Neuron (in vitro differentiated cells): ENCODE results near the gene COMMD7.

ENCODE experiments used
- H2AFZ ChIP-seq: one replicate; pipeline ENCODE4 v1.6.1; 2013; ENCODE audit warnings: low read depth, mild to moderate bottlenecking, inconsistent platforms, low read length, moderate library complexity
- H3K27me3 ChIP-seq: one replicate; pipeline ENCODE4 v1.6.1; 2013; ENCODE audit warnings: low read length; ENCODE audit not compliant: insufficient read depth
- H3K36me3 ChIP-seq: one replicate; pipeline ENCODE4 v1.6.1; 2013; ENCODE audit warnings: low read length; ENCODE audit not compliant: insufficient read depth
- H3K4me1 ChIP-seq: one replicate; pipeline ENCODE4 v1.6.1; 2013; ENCODE audit warnings: low read length; ENCODE audit not compliant: insufficient read depth
- H3K4me3 ChIP-seq: 2 replicates; pipeline ENCODE4 v1.5.1; 2013; ENCODE audit warnings: mild to moderate bottlenecking, low read length, moderate library complexity
- H3K9me3 ChIP-seq: one replicate; pipeline ENCODE4 v1.6.1; 2013; ENCODE audit warnings: low read length

The COMMD7 gene

GRCh38 chr20:32686530-32687179, 56.6 kb downstream of the COMMD7 start:
- Histone ChIP-seq H3K27me3 (no peaks in the 10 kb centered on the region), H3K4me1 (peaks cover 2% of the 10 kb centered on the region), H2AFZ (no peak overlapping the region), H3K36me3 (no peaks in the 10 kb centered on the region), H3K4me3 (no peak overlapping the region), H3K9me3 (no peaks in the 10 kb centered on the region)

DNA sequence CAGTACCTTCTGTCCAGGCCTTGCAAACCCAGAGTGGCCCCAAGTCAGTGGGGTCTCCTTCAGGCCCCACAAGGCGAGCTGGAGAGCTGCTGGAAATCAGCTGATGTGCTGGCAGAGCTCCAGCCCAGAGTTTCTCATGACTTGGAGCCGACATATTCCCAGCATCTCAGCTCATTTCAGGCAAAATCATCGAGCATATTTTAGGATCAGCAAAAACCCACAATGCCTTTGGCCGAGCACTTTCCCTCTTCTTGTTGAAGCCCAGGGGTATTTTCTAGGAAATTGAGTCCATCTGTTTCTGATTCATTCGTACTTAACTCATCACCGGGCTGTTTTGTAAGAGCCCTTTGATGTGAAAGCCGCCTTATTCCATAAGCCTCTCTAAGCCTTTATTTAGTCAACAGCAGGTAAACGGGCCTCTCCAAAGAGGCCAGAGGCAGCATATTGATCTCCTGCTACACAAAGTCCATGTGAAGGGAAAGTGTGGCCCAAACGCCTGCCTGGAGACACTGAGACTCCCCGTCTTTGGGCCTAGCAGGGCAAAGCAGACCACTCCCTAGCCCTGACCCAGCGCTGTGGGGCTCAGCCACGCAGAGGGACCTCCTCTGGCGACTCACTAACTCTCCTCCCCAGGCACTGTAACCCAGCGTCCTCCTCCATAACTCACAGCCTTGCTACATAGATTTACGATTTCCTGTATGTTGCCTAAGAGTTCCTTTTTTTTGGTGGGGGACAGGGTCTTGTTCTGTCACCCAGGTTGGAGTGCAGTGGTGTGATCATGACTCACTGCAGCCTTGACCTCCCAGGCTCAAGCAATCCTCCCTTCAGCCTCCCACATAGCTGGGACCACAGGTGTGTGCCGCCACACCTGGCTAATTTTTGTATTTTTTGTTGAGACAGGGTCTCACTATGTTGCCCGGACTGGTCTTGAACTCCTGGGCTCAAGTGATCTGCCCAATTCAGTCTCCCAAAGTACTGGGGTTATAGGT, 57.4 kb downstream of the COMMD7 start:
- Histone ChIP-seq H3K9me3 (no peaks in the 10 kb centered on the region), H3K36me3 (no peaks in the 10 kb centered on the region), H3K4me3 (no peak overlapping the region), H2AFZ (no peak overlapping the region), H3K4me1 (peaks cover 10% of the 10 kb centered on the region), H3K27me3 (no peaks in the 10 kb centered on the region)

GRCh38 chr20:32682508-32682987, 60.7 kb downstream of the COMMD7 start:
- H3K27me3 ChIP-seq = no peaks in the 10 kb centered on the region
- no peaks in the 10 kb centered on the region for H3K36me3 ChIP-seq
- no peaks in the 10 kb centered on the region for H3K9me3 ChIP-seq
- H3K4me3 ChIP-seq = no peak overlapping the region
- H3K4me1 ChIP-seq = peaks cover 16% of the 10 kb centered on the region
- H2AFZ ChIP-seq = no peak overlapping the region

DNA sequence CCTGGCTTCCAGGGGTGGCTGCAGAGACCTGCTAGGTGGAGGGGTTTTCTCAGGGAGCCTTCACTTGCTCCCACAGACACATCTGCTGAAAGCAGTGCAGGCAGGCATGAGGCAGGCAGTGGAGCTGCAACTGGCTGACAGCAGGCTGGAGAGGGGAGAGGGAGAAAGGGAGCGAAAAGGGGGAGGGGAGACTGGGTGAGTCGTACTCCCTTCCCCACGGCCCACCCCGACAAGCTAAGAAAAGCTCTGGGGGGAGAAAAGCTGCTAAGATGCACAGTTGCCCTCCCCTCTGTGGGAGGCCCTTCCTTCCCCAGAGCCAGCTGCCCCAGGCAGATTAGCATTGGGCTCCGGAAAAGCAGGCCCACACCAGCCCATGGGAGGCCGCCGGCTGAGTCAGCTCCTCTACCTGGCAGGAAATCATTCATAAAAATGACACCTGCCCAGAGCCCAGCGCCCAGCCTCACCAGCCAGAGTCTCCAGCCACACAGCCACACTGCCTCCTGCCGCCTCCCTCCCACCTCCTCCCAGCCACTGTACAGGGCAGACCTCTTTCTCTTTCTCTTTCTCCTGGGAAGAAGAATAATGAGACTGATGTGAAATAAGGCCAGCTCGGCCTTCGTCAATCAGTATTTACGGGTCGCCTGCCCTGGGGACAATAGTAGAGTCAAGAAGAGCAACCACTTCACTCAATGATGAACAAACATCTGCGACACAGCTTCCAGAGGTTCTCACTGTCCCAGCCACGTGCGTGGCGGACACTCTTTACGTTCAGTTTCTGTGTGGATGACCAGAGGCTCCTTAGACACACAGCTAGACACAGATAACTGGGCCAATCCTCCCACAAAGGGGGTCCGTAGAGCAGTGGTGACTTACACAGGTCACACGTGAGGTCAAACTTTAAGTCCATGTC, 61.8 kb downstream of the COMMD7 start:
- Histone ChIP-seq H3K9me3 (no peaks in the 10 kb centered on the region), H3K4me3 (peak overlapping the region; percentile 26), H3K4me1 (peaks cover 16% of the 10 kb centered on the region), H3K36me3 (no peaks in the 10 kb centered on the region), H3K27me3 (no peaks in the 10 kb centered on the region), H2AFZ (peak overlapping the region; percentile 14)

- Histone ChIP-seq H3K9me3 (no peaks in the 10 kb centered on the region), H3K36me3 (no peaks in the 10 kb centered on the region), H3K4me1 (peaks cover 16% of the 10 kb centered on the region), H2AFZ (no peak overlapping the region), H3K27me3 (no peaks in the 10 kb centered on the region), H3K4me3 (no peak overlapping the region)
Observed at GRCh38 chr20:32680544-32681174, 62.6 kb downstream of the COMMD7 start.

DNA sequence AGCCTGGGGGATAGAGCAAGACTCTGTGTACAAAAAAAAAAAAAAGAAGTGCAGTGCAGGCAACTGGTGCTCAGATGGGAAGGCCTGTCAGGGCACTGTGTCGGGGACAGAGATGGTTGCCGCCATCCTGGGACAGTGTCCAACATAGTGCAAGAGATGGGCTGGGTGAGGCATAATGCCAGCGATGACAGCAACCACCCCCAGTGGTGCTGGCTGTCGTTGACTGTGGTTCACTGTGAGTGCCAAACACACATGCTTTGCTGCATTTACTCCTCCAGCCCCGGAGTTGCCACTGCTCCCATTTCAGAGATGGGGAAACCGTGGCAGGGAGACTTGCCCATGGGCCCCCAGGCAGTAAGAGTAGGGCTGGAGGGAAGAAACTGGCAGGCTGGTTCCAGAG, 64.3 kb downstream of the COMMD7 start:
- H3K27me3 ChIP-seq = no peaks in the 10 kb centered on the region

GRCh38 chr20:32675223-32675975, 67.9 kb downstream of the COMMD7 start:
- no peak overlapping the region for H2AFZ ChIP-seq
- H3K27me3 ChIP-seq = no peaks in the 10 kb centered on the region
- peaks cover 1% of the 10 kb centered on the region for H3K4me1 ChIP-seq
- H3K4me3 ChIP-seq = no peak overlapping the region
- H3K36me3 ChIP-seq = no peaks in the 10 kb centered on the region
- no peaks in the 10 kb centered on the region for H3K9me3 ChIP-seq

More for the DNA sequence above, 64.3 kb downstream of the COMMD7 start:
- Histone ChIP-seq H3K4me1 (peaks cover 16% of the 10 kb centered on the region), H3K36me3 (no peaks in the 10 kb centered on the region), H2AFZ (no peak overlapping the region), H3K9me3 (no peaks in the 10 kb centered on the region), H3K4me3 (no peak overlapping the region)

- no peaks in the 10 kb centered on the region for H3K36me3 ChIP-seq
- no peaks in the 10 kb centered on the region for H3K9me3 ChIP-seq
- H3K27me3 ChIP-seq = no peaks in the 10 kb centered on the region
- H2AFZ ChIP-seq = no peak overlapping the region
- no peak overlapping the region for H3K4me3 ChIP-seq
- no peaks in the 10 kb centered on the region for H3K4me1 ChIP-seq
Observed at GRCh38 chr20:32674362-32674789, 68.9 kb downstream of the COMMD7 start.

GRCh38 chr20:32672982-32673851, 70.0 kb downstream of the COMMD7 start:
- Histone ChIP-seq H3K36me3 (no peaks in the 10 kb centered on the region), H3K9me3 (no peaks in the 10 kb centered on the region), H3K4me3 (no peak overlapping the region), H3K4me1 (no peaks in the 10 kb centered on the region), H3K27me3 (no peaks in the 10 kb centered on the region), H2AFZ (no peak overlapping the region)

GRCh38 chr20:32672394-32672981, 70.8 kb downstream of the COMMD7 start:
- H3K27me3 ChIP-seq = no peaks in the 10 kb centered on the region

More at GRCh38 chr20:32672394-32672981, 70.8 kb downstream of the COMMD7 start:
- Histone ChIP-seq H3K9me3 (no peaks in the 10 kb centered on the region), H3K4me1 (no peaks in the 10 kb centered on the region), H3K4me3 (no peak overlapping the region), H2AFZ (no peak overlapping the region), H3K36me3 (no peaks in the 10 kb centered on the region)
